Loucy (cell line): ENCODE measurements around the gene SNTA1.
"Not testable (repeated sequence)": the region's sequence is repeated elsewhere in the genome, so short reads cannot be mapped to it uniquely, and the experiment has no call there.

Experiments
- EZH2phosphoT487 ChIP-seq: fragments of 200-600 bp; IDR thresholded peaks from 2 replicates; pipeline ENCODE4 v1.6.1; 2018; ENCODE audit warnings: antibody characterized with exemption, mild to moderate bottlenecking, moderate library complexity, borderline replicate concordance
- TF ChIP-seq, protein P1 (sequence below): fragments of 200-600 bp; sonication (generic); conservative IDR thresholded peaks from 2 replicates; pipeline ENCODE4 v1.5.1; 2014; ENCODE audit warnings: mild to moderate bottlenecking, antibody characterized with exemption, low read length

DNA sequence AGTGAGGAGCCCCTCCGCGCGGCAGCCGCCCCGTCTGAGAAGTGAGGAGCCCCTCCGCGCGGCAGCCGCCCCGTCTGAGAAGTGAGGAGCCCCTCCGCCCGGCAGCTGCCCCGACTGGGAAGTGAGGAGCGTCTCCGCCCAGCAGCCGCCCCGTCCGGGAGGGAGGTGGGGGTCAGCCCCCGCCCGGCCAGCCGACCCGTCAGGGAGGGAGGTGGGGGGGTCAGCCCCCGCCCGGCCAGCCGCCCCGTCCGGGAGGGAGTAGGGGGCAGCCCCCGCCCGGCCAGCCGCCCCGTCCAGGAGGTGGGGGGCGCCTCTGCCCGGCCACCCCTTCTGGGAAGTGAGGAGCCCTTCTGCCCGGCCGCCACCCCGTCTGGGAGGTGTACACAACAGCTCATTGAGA lies 54.2 kb downstream of the SNTA1 start:
- TF ChIP-seq, protein P1, sequence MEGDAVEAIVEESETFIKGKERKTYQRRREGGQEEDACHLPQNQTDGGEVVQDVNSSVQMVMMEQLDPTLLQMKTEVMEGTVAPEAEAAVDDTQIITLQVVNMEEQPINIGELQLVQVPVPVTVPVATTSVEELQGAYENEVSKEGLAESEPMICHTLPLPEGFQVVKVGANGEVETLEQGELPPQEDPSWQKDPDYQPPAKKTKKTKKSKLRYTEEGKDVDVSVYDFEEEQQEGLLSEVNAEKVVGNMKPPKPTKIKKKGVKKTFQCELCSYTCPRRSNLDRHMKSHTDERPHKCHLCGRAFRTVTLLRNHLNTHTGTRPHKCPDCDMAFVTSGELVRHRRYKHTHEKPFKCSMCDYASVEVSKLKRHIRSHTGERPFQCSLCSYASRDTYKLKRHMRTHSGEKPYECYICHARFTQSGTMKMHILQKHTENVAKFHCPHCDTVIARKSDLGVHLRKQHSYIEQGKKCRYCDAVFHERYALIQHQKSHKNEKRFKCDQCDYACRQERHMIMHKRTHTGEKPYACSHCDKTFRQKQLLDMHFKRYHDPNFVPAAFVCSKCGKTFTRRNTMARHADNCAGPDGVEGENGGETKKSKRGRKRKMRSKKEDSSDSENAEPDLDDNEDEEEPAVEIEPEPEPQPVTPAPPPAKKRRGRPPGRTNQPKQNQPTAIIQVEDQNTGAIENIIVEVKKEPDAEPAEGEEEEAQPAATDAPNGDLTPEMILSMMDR: not testable (repeated sequence)
- TF ChIP-seq EZH2phosphoT487: not testable (repeated sequence)
